A549 (cell line): ENCODE measurements around the gene BFSP2. TPM values are rescaled to one million over a fixed set of nuclear protein-coding genes. Genes with fewer than 3 reads are reported as not detected.

Source experiments
- ATAC-seq, 2 experiments: fragments of 200-7000 bp in 1 of 2; fragments of >200 bp in 1 of 2; cut with Nextera tagmentation in 1 of 2; cut with Tn5 transposase in 1 of 2; 3 replicates each; pipeline versions ENCODE4 v1.8.0 to v1.9.1; 2018 to 2020; ENCODE audit warnings: mild to moderate bottlenecking in 1 of 2, moderate library complexity in 1 of 2
- CTCF ChIA-PET: fragments of 300-600 bp; sonication (Branson Sonifier 250); formaldehyde crosslinking; extraction: SDS; loops from one replicate; lab custom pipeline; 2021; ENCODE audit warnings: antibody characterized with exemption, inconsistent platforms; lab: Yijun Ruan, JAX
- POLR2A ChIA-PET: fragments of 350-600 bp; formaldehyde crosslinking; extraction: SDS; loops from one replicate; lab custom pipeline; 2021; ENCODE audit warnings: antibody characterized with exemption, inconsistent platforms; lab: Yijun Ruan, JAX
- DNase-seq, 2 experiments: peaks; one replicate each; pipeline versions ENCODE4 v3.0.0 to v3.0.0-alpha.2; 2011 to 2016; ENCODE audit warnings: low read depth in 1 of 2, low spot score in 1 of 2
- FAIRE-seq: peaks from 2 replicates; lab custom pipeline; 2011; peaks lifted over from hg19 to GRCh38; lab: Jason Lieb, UNC
- H3K27ac ChIP-seq, 2 experiments: fragments of >200 bp; sonication (Bioruptor Twin); formaldehyde crosslinking; 3 replicates each; pipeline ENCODE4 v1.5.1; 2016 to 2017
- H3K4me1 ChIP-seq: fragments of >200 bp; sonication (Bioruptor Twin); formaldehyde crosslinking; 3 replicates; pipeline ENCODE4 v1.6.1; 2016
- H3K4me2 ChIP-seq: fragments of >200 bp; sonication (Bioruptor Twin); formaldehyde crosslinking; 3 replicates; pipeline ENCODE4 v1.6.1; 2016
- H3K4me3 ChIP-seq: fragments of >200 bp; sonication (Bioruptor Twin); formaldehyde crosslinking; 3 replicates; pipeline ENCODE4 v1.5.1; 2016
- H3K9me3 ChIP-seq: fragments of >200 bp; sonication (Bioruptor Twin); formaldehyde crosslinking; 3 replicates; pipeline ENCODE4 v1.6.1; 2016
- BHLHE40 ChIP-seq: IDR thresholded peaks from 2 replicates; pipeline ENCODE4 v1.6.1; 2012; ENCODE audit warnings: low read depth, low read length, inconsistent platforms
- CBX2 ChIP-seq: fragments of 200-600 bp; sonication (generic); IDR thresholded peaks from 2 replicates; pipeline ENCODE4 v1.6.1; 2016; ENCODE audit warnings: low read depth, mild to moderate bottlenecking, borderline replicate concordance
- CBX8 ChIP-seq: fragments of 200-600 bp; sonication (generic); IDR thresholded peaks from 2 replicates; pipeline ENCODE4 v1.6.1; 2016
- CHD2 ChIP-seq: fragments of 150-350 bp; IDR thresholded peaks from 2 replicates; pipeline ENCODE4 v1.6.1; 2014; ENCODE audit warnings: low read length; ENCODE audit not compliant: partially characterized antibody
- CHD4 ChIP-seq: fragments of 200-600 bp; sonication (generic); IDR thresholded peaks from 2 replicates; pipeline ENCODE4 v1.6.1; 2016; ENCODE audit warnings: antibody characterized with exemption, mild to moderate bottlenecking, borderline replicate concordance
- EHMT2 ChIP-seq: fragments of 200-600 bp; sonication (generic); IDR thresholded peaks from 2 replicates; pipeline ENCODE4 v1.6.1; 2016; ENCODE audit warnings: antibody characterized with exemption, low read depth, mild to moderate bottlenecking, moderate library complexity
- EP300 ChIP-seq, 2 experiments: fragments of >200 bp; sonication (Bioruptor Twin); formaldehyde crosslinking; IDR thresholded peaks; 2 replicates in 1 of 2; 3 replicates in 1 of 2; pipeline ENCODE4 v1.6.1; 2016 to 2017
- FOSB ChIP-seq: fragments of 250-450 bp; sonication (Bioruptor Pico); IDR thresholded peaks from 2 replicates; pipeline ENCODE4 v1.5.0; 2020; ENCODE audit warnings: mild to moderate bottlenecking, moderate library complexity
- FOXS1 ChIP-seq: fragments of 250-450 bp; sonication (Bioruptor Pico); IDR thresholded peaks from 2 replicates; pipeline ENCODE4 v1.5.0; 2020; ENCODE audit warnings: mild to moderate bottlenecking, moderate library complexity
- GATA3 ChIP-seq: IDR thresholded peaks from 2 replicates; pipeline ENCODE4 v1.6.1; 2012; ENCODE audit warnings: borderline replicate concordance
- HDAC2 ChIP-seq: fragments of 200-600 bp; sonication (generic); IDR thresholded peaks from 2 replicates; pipeline ENCODE4 v1.6.1; 2016
- HOXB13 ChIP-seq: fragments of 250-450 bp; sonication (Bioruptor Pico); IDR thresholded peaks from 2 replicates; pipeline ENCODE4 v1.5.0; 2020; ENCODE audit warnings: low read depth, mild to moderate bottlenecking, moderate library complexity
- JUN ChIP-seq, 2 experiments: fragments of >200 bp; sonication (Bioruptor Twin); formaldehyde crosslinking; IDR thresholded peaks; 2 replicates in 1 of 2; 3 replicates in 1 of 2; pipeline ENCODE4 v1.6.1; 2016 to 2017
- KDM1A ChIP-seq: fragments of 200-600 bp; sonication (generic); IDR thresholded peaks from 2 replicates; pipeline ENCODE4 v1.6.1; 2016; ENCODE audit warnings: low read depth, mild to moderate bottlenecking
- KDM5A ChIP-seq: fragments of 200-600 bp; sonication (generic); IDR thresholded peaks from 2 replicates; pipeline ENCODE4 v1.6.1; 2016; ENCODE audit warnings: antibody characterized with exemption, mild to moderate bottlenecking
- MAFK ChIP-seq: fragments of 450-650 bp; IDR thresholded peaks from 2 replicates; pipeline ENCODE4 v1.6.1; 2014; ENCODE audit not compliant: partially characterized antibody
- MAZ ChIP-seq: fragments of 150-350 bp; IDR thresholded peaks from 2 replicates; pipeline ENCODE4 v1.6.1; 2014; ENCODE audit warnings: antibody characterized with exemption, low read depth, low read length, borderline replicate concordance
- MYC ChIP-seq: IDR thresholded peaks from 2 replicates; pipeline ENCODE4 v1.6.1; 2012; ENCODE audit warnings: mild to moderate bottlenecking, inconsistent platforms, low read length, improper control_type of control experiment, borderline replicate concordance
- NFE2L2 ChIP-seq: fragments of 150-350 bp; conservative IDR thresholded peaks from 2 replicates; pipeline ENCODE4 v1.6.1; 2014; ENCODE audit warnings: low read length
- RARB ChIP-seq: fragments of 250-450 bp; sonication (Bioruptor Pico); IDR thresholded peaks from 2 replicates; pipeline ENCODE4 v1.8.0; 2021; ENCODE audit warnings: mild to moderate bottlenecking, moderate library complexity
- RCOR1 ChIP-seq: fragments of 150-350 bp; IDR thresholded peaks from 2 replicates; pipeline ENCODE4 v1.6.1; 2014; ENCODE audit warnings: antibody characterized with exemption, low read length, low read depth
- RNF2 ChIP-seq: fragments of 200-600 bp; sonication (generic); IDR thresholded peaks from 2 replicates; pipeline ENCODE4 v1.6.1; 2016; ENCODE audit warnings: low read depth, mild to moderate bottlenecking, antibody characterized with exemption, moderate library complexity, borderline replicate concordance
- SMC3 ChIP-seq: fragments of >200 bp; sonication (Bioruptor Twin); formaldehyde crosslinking; IDR thresholded peaks from 3 replicates; pipeline ENCODE4 v1.6.1; 2018; ENCODE audit warnings: inconsistent platforms
- WGBS: methylation state at CpG from one replicate; pipeline ENCODE4 v1.1.6; 2017; ENCODE audit errors: missing lambda C conversion rate; 5-methylcytosine and 5-hydroxymethylcytosine counted together
- polyA plus RNA-seq, 4 experiments: library from polyadenylated mRNA; depleted of rRNA in 3 of 4; stranded (reverse); fragments of >200 nt; fragmentation: RNase III in 1 of 4; extraction: RNeasy Plus Mini Kit Qiagen cat#74134 plus additional on column Dnase treatment in 1 of 4; gene quantifications; 2 replicates in 3 of 4; 3 replicates in 1 of 4; pipeline ENCODE4 v1.2.3, GENCODE V29; 2011 to 2017
- TF ChIP-seq, protein P1 (sequence below): fragments of >200 bp; sonication (Bioruptor Twin); formaldehyde crosslinking; IDR thresholded peaks from 3 replicates; pipeline ENCODE4 v1.5.1; 2016
- TF ChIP-seq, protein P2 (sequence below): fragments of 150-350 bp; IDR thresholded peaks from 2 replicates; pipeline ENCODE4 v1.6.1; 2014; ENCODE audit warnings: low read depth, mild to moderate bottlenecking, low read length
- TF ChIP-seq, protein P3 (sequence below): IDR thresholded peaks from 2 replicates; pipeline ENCODE4 v1.6.1; 2012
- TF ChIP-seq, protein P4 (sequence below): fragments of 250-450 bp; sonication (Bioruptor Pico); IDR thresholded peaks from 2 replicates; pipeline ENCODE4 v1.5.0; 2021; ENCODE audit warnings: mild to moderate bottlenecking, moderate library complexity, borderline replicate concordance
- TF ChIP-seq, protein P5 (sequence below): IDR thresholded peaks from 2 replicates; pipeline ENCODE4 v1.6.1; 2012; ENCODE audit warnings: low read depth, borderline replicate concordance

Gene BFSP2
- polyA plus RNA-seq, 2 of the 4 experiments (the other 2 are of a cell fraction): 0.18 TPM; not detected in 1

DNA sequence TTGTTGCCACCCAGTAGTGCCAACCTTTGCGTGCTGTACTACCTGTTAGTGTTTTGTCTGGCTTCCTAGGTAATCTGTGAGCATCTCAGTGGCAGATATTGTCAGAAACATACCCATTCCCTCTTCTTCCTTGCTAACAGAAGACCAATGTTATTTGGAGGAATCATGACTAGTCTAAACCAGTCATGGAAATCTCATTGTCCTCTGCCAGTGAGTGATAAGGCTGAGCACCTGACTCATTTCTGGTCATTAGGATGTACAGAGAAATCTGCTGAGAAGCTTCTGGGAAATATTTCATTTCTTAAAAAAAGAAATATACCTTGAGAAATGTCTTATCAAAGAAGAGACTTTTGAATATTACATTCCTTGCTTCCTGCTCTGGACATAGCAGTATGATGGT is 103.6 kb downstream of the BFSP2 start:
- FAIRE-seq (no peak), DNase-seq (no peak), ATAC-seq (no peak)
- TF ChIP-seq KDM1A (no peak), CHD2 (no peak), MYC (no peak), RARB (no peak), KDM5A (no peak), FOXS1 (no peak), GATA3 (no peak), CBX2 (no peak), SMC3 (no peak), MAZ (no peak), BHLHE40 (no peak), JUN (IDR thresholded peaks at IDR 0.05) (no peak), RCOR1 (no peak), RNF2 (no peak), FOSB (CRISPR knock-in tag) (no peak), NFE2L2 (no peak), CHD4 (no peak)
- TF ChIP-seq, protein P1, sequence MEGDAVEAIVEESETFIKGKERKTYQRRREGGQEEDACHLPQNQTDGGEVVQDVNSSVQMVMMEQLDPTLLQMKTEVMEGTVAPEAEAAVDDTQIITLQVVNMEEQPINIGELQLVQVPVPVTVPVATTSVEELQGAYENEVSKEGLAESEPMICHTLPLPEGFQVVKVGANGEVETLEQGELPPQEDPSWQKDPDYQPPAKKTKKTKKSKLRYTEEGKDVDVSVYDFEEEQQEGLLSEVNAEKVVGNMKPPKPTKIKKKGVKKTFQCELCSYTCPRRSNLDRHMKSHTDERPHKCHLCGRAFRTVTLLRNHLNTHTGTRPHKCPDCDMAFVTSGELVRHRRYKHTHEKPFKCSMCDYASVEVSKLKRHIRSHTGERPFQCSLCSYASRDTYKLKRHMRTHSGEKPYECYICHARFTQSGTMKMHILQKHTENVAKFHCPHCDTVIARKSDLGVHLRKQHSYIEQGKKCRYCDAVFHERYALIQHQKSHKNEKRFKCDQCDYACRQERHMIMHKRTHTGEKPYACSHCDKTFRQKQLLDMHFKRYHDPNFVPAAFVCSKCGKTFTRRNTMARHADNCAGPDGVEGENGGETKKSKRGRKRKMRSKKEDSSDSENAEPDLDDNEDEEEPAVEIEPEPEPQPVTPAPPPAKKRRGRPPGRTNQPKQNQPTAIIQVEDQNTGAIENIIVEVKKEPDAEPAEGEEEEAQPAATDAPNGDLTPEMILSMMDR: no peak
- TF ChIP-seq, protein P2, sequence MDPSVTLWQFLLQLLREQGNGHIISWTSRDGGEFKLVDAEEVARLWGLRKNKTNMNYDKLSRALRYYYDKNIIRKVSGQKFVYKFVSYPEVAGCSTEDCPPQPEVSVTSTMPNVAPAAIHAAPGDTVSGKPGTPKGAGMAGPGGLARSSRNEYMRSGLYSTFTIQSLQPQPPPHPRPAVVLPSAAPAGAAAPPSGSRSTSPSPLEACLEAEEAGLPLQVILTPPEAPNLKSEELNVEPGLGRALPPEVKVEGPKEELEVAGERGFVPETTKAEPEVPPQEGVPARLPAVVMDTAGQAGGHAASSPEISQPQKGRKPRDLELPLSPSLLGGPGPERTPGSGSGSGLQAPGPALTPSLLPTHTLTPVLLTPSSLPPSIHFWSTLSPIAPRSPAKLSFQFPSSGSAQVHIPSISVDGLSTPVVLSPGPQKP: no peak
- TF ChIP-seq, protein P3, sequence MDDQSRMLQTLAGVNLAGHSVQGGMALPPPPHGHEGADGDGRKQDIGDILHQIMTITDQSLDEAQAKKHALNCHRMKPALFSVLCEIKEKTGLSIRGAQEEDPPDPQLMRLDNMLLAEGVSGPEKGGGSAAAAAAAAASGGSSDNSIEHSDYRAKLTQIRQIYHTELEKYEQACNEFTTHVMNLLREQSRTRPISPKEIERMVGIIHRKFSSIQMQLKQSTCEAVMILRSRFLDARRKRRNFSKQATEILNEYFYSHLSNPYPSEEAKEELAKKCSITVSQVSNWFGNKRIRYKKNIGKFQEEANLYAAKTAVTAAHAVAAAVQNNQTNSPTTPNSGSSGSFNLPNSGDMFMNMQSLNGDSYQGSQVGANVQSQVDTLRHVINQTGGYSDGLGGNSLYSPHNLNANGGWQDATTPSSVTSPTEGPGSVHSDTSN: no peak
- CTCF ChIA-PET: interaction anchor here (0.6 to 2.1 kb wide), 3 partner anchors 9 to 149 kb away, joined by 4 to 5 read pairs (median 4); no protein-coding TSS in a partner anchor
- Histone ChIP-seq H3K4me1 (0 out of 3 replicates have a peak, but pooled peaks cover 5% of the 10 kb centered on the region), H3K4me3 (no peak overlapping the region), H3K27ac (no peak overlapping the region), H3K9me3 (no peaks in the 10 kb centered on the region), H3K4me2 (no peak overlapping the region)
- POLR2A ChIA-PET: no interaction called here
- WGBS: 0% methylated on average over 1 of the region's 1 CpG

DNA sequence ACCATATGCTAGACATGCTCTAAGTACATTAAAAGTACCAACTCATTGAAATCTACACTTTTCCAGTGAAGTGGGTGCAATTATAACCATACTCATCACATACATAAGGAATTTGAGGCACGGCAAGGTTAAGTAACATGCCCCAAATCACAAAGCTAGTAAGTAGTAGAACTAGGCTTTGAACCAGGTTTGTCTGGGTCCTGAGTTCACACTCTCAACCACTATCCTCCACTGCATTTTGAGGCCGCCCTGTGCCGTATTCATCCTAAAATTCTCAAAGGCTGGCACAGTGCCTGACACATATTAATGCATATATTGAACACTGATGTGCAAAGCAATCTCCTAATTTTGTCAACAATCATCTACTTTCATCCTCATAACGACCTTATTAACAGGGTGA is 104.9 kb downstream of the BFSP2 start:
- POLR2A ChIA-PET: no interaction called here
- no peak for FAIRE-seq
- TF ChIP-seq, protein P4, sequence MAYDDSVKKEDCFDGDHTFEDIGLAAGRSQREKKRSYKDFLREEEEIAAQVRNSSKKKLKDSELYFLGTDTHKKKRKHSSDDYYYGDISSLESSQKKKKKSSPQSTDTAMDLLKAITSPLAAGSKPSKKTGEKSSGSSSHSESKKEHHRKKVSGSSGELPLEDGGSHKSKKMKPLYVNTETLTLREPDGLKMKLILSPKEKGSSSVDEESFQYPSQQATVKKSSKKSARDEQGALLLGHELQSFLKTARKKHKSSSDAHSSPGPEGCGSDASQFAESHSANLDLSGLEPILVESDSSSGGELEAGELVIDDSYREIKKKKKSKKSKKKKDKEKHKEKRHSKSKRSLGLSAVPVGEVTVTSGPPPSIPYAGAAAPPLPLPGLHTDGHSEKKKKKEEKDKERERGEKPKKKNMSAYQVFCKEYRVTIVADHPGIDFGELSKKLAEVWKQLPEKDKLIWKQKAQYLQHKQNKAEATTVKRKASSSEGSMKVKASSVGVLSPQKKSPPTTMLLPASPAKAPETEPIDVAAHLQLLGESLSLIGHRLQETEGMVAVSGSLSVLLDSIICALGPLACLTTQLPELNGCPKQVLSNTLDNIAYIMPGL (CRISPR knock-in tag): no peak
- no peak for TF ChIP-seq FOXS1
- TF ChIP-seq, protein P5, sequence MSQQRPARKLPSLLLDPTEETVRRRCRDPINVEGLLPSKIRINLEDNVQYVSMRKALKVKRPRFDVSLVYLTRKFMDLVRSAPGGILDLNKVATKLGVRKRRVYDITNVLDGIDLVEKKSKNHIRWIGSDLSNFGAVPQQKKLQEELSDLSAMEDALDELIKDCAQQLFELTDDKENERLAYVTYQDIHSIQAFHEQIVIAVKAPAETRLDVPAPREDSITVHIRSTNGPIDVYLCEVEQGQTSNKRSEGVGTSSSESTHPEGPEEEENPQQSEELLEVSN: no peak
- no peak for TF ChIP-seq HOXB13
- TF ChIP-seq RCOR1: no peak
- TF ChIP-seq FOSB (CRISPR knock-in tag): no peak
- no peak for TF ChIP-seq RNF2
- TF ChIP-seq CBX8: no peak
- no peak for TF ChIP-seq EP300 (IDR thresholded peaks at IDR 0.05)
- no peak for TF ChIP-seq MAFK
- no peak for TF ChIP-seq HDAC2
- no peak for TF ChIP-seq NFE2L2
- TF ChIP-seq EHMT2: no peak

More for the DNA sequence above, 104.9 kb downstream of the BFSP2 start:
- ATAC-seq (no peak), DNase-seq (no peak)
- CTCF ChIA-PET: no interaction called here
- no peaks in the 10 kb centered on the region for H3K9me3 ChIP-seq
- WGBS: 64% methylated on average over 4 of the region's 4 CpGs
- H3K4me2 ChIP-seq: no peak overlapping the region
- no peak overlapping the region for H3K4me3 ChIP-seq
- H3K27ac ChIP-seq: no peak overlapping the region
- H3K4me1 ChIP-seq: 0 out of 3 replicates have a peak, but pooled peaks cover 5% of the 10 kb centered on the region
